ENCODE results near the gene CDH4. TPM values are rescaled to one million over a fixed set of nuclear protein-coding genes. Genes with fewer than 3 reads are reported as not detected.

Gene CDH4
- total and polyA plus RNA-seq, 2 of the 8 experiments (the other 6 are each of a cell fraction or from before 2014, with no cell fraction given), result 4.3 to 7.9 TPM

DNA sequence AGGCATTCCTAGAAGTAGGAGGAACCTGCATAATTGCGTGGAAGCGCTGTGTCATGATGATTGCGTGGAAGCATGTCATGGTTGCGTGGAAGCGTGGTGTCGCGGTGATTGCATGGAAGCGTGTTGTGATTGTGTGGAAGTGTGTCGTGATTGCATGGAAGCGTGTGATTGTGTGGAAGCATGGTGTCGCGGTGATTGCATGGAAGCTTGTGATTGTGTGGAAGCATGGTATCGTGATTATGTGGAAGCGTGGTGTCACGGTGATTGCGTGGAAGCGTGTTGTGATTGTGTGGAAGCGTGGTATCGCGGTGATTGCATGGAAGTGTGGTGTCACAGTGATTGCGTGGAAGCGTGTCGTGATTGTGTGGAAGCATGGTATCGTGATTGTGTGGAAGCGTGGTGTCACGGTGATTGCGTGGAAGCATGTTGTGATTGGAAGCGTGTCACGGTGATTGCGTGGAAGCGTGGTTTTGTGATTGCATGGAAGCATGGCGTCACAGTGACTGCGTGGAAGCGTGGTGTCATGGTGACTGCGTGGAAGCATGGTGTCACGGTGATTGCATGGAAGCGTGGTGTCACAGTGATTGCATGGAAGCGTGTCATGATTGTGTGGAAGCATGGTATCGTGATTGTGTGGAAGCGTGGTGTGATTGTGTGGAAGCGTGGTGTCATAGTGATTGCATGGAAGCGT lies 667.8 kb downstream of the CDH4 start:
- ChIA-PET CTCF (ENCODE audit: partially characterized antibody) (interaction anchor here (1.1 to 1.5 kb wide), 3 partner anchors 11 to 35 kb away, joined by 3 to 5 read pairs (median 3); no protein-coding TSS in a partner anchor), POLR2A (ENCODE audit: partially characterized antibody) (no interaction called here)
- Histone ChIP-seq H3K27me3 (replicated peaks in 1 of 4; ENCODE audit: control insufficient read depth in 3 of 4, extremely low read depth in 1 of 4, insufficient read depth in 3 of 4, low read length in 3 of 4) (0 out of 7 replicates have a peak, but pooled peaks cover 0 to 2% (median 0%) of the 10 kb centered on the region in 4 experiments), H3K23ac (ENCODE audit: insufficient read length) (no peak overlapping the region), H2BK120ac (replicated peaks; ENCODE audit: low read depth, low read length) (no peak overlapping the region), H3K14ac (ENCODE audit: insufficient read length) (no peak overlapping the region), H3K56ac (replicated peaks; ENCODE audit: insufficient read length, low read depth, low read length) (no peak overlapping the region), H3K4me3 (ENCODE audit: extremely low read depth in 1 of 4, insufficient read depth in 2 of 4, low read depth in 3 of 4, low read length in 4 of 4) (no peak overlapping the region), H4K20me1 (replicated peaks in 1 of 2; ENCODE audit: control insufficient read depth in 1 of 2, insufficient read depth in 2 of 2, low read length in 2 of 2) (peaks cover 0 to 4% of the 10 kb centered on the region in 2 experiments), H4K8ac (ENCODE audit: extremely low read depth, insufficient read depth, low read length) (no peak overlapping the region), H2AK5ac (ENCODE audit: low read depth, low read length) (peak overlapping the region; percentile 96), H2BK12ac (ENCODE audit: low read depth, low read length) (peak overlapping the region; percentile 76; the same call in 1 of the 2 replicates), H2BK15ac (ENCODE audit: low read length) (no peak overlapping the region; the same call in 1 of the 2 replicates), H3K79me1 (ENCODE audit: low read depth, low read length) (no peaks in the 10 kb centered on the region), H3K4me1 (replicated peaks in 1 of 4; ENCODE audit: control insufficient read depth in 3 of 4, insufficient read depth in 4 of 4, low read length in 3 of 4) (no peaks in the 10 kb centered on the region), H2BK5ac (ENCODE audit: low read depth, low read length) (peak overlapping the region; percentile 61; the same call in 1 of the 2 replicates), H3K18ac (ENCODE audit: extremely low read depth, low read length) (no peak overlapping the region), H4K5ac (ENCODE audit: insufficient read length, low read depth, low read length) (no peak overlapping the region), H3K23me2 (ENCODE audit: low read depth, low read length) (peaks cover 7% of the 10 kb centered on the region; the same call in 1 of the 2 replicates), H3K9me3 (ENCODE audit: insufficient read depth in 2 of 2, low read depth in 1 of 2, low read length in 1 of 2) (peaks cover 7 to 17% of the 10 kb centered on the region in 2 experiments; a peak in 2 of 4 replicates), H3K4me2 (ENCODE audit: insufficient read depth in 1 of 2, low read depth in 2 of 2, low read length in 2 of 2) (no peak overlapping the region), H3K9ac (replicated peaks in 1 of 4; ENCODE audit: extremely low read depth in 1 of 4, low read depth in 3 of 4, low read length in 3 of 4) (no peak overlapping the region; a peak in 1 of 7 replicates), H2BK20ac (ENCODE audit: low read length) (no peak overlapping the region), H3K4ac (replicated peaks; ENCODE audit: insufficient read length, low read depth, low read length) (no peak overlapping the region), H4K91ac (replicated peaks; ENCODE audit: insufficient read length, low read length) (peak overlapping the region; percentile 80), H3K79me2 (ENCODE audit: control insufficient read depth in 1 of 2, insufficient read depth in 2 of 2, low read length in 2 of 2) (no peaks in the 10 kb centered on the region), H3K27ac (ENCODE audit: low read depth, low read length) (no peak overlapping the region), H3K36me3 (ENCODE audit: control insufficient read depth in 2 of 4, insufficient read depth in 4 of 4, low read length in 3 of 4) (no peaks in the 10 kb centered on the region; a peak in 1 of 8 replicates), H2AFZ (ENCODE audit: low read length) (no peak overlapping the region)
- 82 to 97% methylated on average over 10 to 42 of the region's 42 CpGs for WGBS, 2 experiments (ENCODE audit: extremely low coverage in 1 of 2, insufficient coverage in 1 of 2, insufficient read length in 1 of 2, insufficient replicate concordance in 2 of 2, low coverage in 1 of 2, low lambda C conversion rate in 2 of 2, missing lambda C conversion rate in 1 of 2)
- DNase-seq (ENCODE audit: low read depth in 1 of 2, low spot score in 2 of 2) (no peak), FAIRE-seq (peak; percentile 77)
- TF ChIP-seq TEAD4 (IDR thresholded peaks at IDR 0.05; ENCODE audit: low read depth, low read length) (no peak), BACH1 (IDR thresholded peaks at IDR 0.05; ENCODE audit: low read length) (no peak), CREB1 (IDR thresholded peaks at IDR 0.05) (no peak), ASH2L (IDR thresholded peaks at IDR 0.05; ENCODE audit: low read length) (no peak), FOSL1 (IDR thresholded peaks at IDR 0.05; ENCODE audit: insufficient read depth, low read depth, low read length) (no peak), SIN3A (conservative IDR thresholded peaks at IDR 0.05 in 1 of 2, IDR thresholded peaks at IDR 0.05 in 1 of 2; ENCODE audit: low read depth in 1 of 2, low read length in 2 of 2) (no peak), POU5F1 (IDR thresholded peaks at IDR 0.05; ENCODE audit: low read depth, low read length) (no peak), HDAC2 (IDR thresholded peaks at IDR 0.05; ENCODE audit: borderline replicate concordance in 1 of 2, low read depth in 2 of 2, low read length in 2 of 2) (no peak), CEBPB (IDR thresholded peaks at IDR 0.05; ENCODE audit: low read depth, low read length) (no peak), SIRT6 (IDR thresholded peaks at IDR 0.05; ENCODE audit: low read length) (no peak), CHD1 (IDR thresholded peaks at IDR 0.05; ENCODE audit: low read depth, low read length) (no peak), JUND (IDR thresholded peaks at IDR 0.05; ENCODE audit: low read length) (no peak)
- TF ChIP-seq, protein P1, sequence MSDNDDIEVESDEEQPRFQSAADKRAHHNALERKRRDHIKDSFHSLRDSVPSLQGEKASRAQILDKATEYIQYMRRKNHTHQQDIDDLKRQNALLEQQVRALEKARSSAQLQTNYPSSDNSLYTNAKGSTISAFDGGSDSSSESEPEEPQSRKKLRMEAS (IDR thresholded peaks at IDR 0.05), result no peak

Measured in H1 (cell line).